Immature natural killer cell (primary cell): Measurements from ENCODE around the gene DCLK1. TPM values are rescaled to one million over a fixed set of nuclear protein-coding genes. Genes with fewer than 3 reads are reported as not detected.

Experiments used
- DNase-seq, 3 donors: peaks; one replicate each; pipeline ENCODE4 v3.0.0; 2022; ENCODE audit warnings: mixed read lengths in 1 of 3
- H3K27ac Mint-ChIP-seq, 6 donors: one replicate each; pipeline ENCODE4 v1.8.0; 2020; ENCODE audit warnings: mixed read lengths in 6 of 6, mild to moderate bottlenecking in 5 of 6, inconsistent platforms in 4 of 6, moderate library complexity in 3 of 6
- H3K27me3 Mint-ChIP-seq, 3 donors: one replicate each; pipeline ENCODE4 v1.8.0; 2020 to 2021; ENCODE audit warnings: low read depth in 3 of 3, mild to moderate bottlenecking in 3 of 3, mixed read lengths in 3 of 3, moderate library complexity in 3 of 3, inconsistent platforms in 1 of 3
- H3K36me3 Mint-ChIP-seq, 3 donors: one replicate each; pipeline ENCODE4 v1.8.0; 2020; ENCODE audit warnings: mixed read lengths in 3 of 3, inconsistent platforms in 2 of 3, mild to moderate bottlenecking in 2 of 3
- H3K4me1 Mint-ChIP-seq, 2 donors: one replicate each; pipeline ENCODE4 v1.8.0; 2020; ENCODE audit warnings: inconsistent platforms in 2 of 2, mild to moderate bottlenecking in 2 of 2, mixed read lengths in 2 of 2, moderate library complexity in 1 of 2
- H3K4me3 Mint-ChIP-seq, 5 donors: one replicate each; pipeline ENCODE4 v1.8.0; 2020; ENCODE audit warnings: mild to moderate bottlenecking in 5 of 5, mixed read lengths in 5 of 5, inconsistent platforms in 3 of 5, moderate library complexity in 3 of 5
- H3K9me3 Mint-ChIP-seq, 6 donors: one replicate each; pipeline ENCODE4 v1.8.0; 2020; ENCODE audit warnings: mild to moderate bottlenecking in 6 of 6, mixed read lengths in 6 of 6, inconsistent platforms in 4 of 6, moderate library complexity in 3 of 6
- polyA plus RNA-seq, 3 donors: library from polyadenylated mRNA; unstranded; fragments of 300-500 nt; fragmentation: Illumina TruSeq; gene quantifications; one replicate each; pipeline ENCODE4 v1.2.3, GENCODE V29; 2021

DCLK1 gene
- polyA plus RNA-seq, 3 donors from 2014 or later: not detected

- Mint-ChIP-seq H3K9me3 (peaks cover 0 to 19% (median 4%) of the 10 kb centered on the region in 6 donors), H3K4me1 (no peaks in the 10 kb centered on the region), H3K27me3 (peaks cover 0 to 1% (median 0%) of the 10 kb centered on the region in 3 donors), H3K36me3 (no peaks in the 10 kb centered on the region), H3K27ac (no peak overlapping the region), H3K4me3 (no peak overlapping the region)
- DNase-seq: no peak
Observed at GRCh38 chr13:35916146-35916545, 215.0 kb downstream of the DCLK1 start.

- Mint-ChIP-seq H3K4me3 (no peak overlapping the region), H3K27ac (no peak overlapping the region), H3K36me3 (no peaks in the 10 kb centered on the region), H3K4me1 (no peaks in the 10 kb centered on the region), H3K9me3 (peaks cover 0 to 10% (median 5%) of the 10 kb centered on the region in 6 donors), H3K27me3 (no peaks in the 10 kb centered on the region)
- no peak for DNase-seq
Observed at GRCh38 chr13:35914662-35915061, 216.5 kb downstream of the DCLK1 start.

GRCh38 chr13:35912841-35913240, 218.3 kb downstream of the DCLK1 start:
- H3K27me3 Mint-ChIP-seq: no peaks in the 10 kb centered on the region
- no peaks in the 10 kb centered on the region for H3K4me1 Mint-ChIP-seq
- H3K4me3 Mint-ChIP-seq: no peak overlapping the region
- H3K36me3 Mint-ChIP-seq: no peaks in the 10 kb centered on the region
- H3K9me3 Mint-ChIP-seq: peaks cover 0 to 17% (median 5%) of the 10 kb centered on the region in 6 donors
- no peak for DNase-seq
- H3K27ac Mint-ChIP-seq: no peak overlapping the region

GRCh38 chr13:35909837-35910540, 221.2 kb downstream of the DCLK1 start:
- no peak for DNase-seq
- H3K36me3 Mint-ChIP-seq: no peaks in the 10 kb centered on the region
- H3K4me1 Mint-ChIP-seq: no peaks in the 10 kb centered on the region
- peaks cover 0 to 3% (median 0%) of the 10 kb centered on the region in 3 donors for H3K27me3 Mint-ChIP-seq
- H3K9me3 Mint-ChIP-seq: peaks cover 0 to 17% (median 4%) of the 10 kb centered on the region in 6 donors
- H3K27ac Mint-ChIP-seq: no peak overlapping the region
- H3K4me3 Mint-ChIP-seq: no peak overlapping the region

GRCh38 chr13:35909091-35909490, 222.1 kb downstream of the DCLK1 start:
- no peaks in the 10 kb centered on the region for H3K4me1 Mint-ChIP-seq
- peaks cover 0 to 3% (median 0%) of the 10 kb centered on the region in 3 donors for H3K27me3 Mint-ChIP-seq
- DNase-seq: no peak
- no peak overlapping the region for H3K4me3 Mint-ChIP-seq
- H3K9me3 Mint-ChIP-seq: peaks cover 0 to 17% (median 4%) of the 10 kb centered on the region in 6 donors
- no peaks in the 10 kb centered on the region for H3K36me3 Mint-ChIP-seq
- H3K27ac Mint-ChIP-seq: no peak overlapping the region

GRCh38 chr13:35908226-35908625, 223.0 kb downstream of the DCLK1 start:
- H3K27ac Mint-ChIP-seq: no peak overlapping the region
- peaks cover 0 to 17% (median 5%) of the 10 kb centered on the region in 6 donors for H3K9me3 Mint-ChIP-seq
- no peak for DNase-seq
- no peaks in the 10 kb centered on the region for H3K36me3 Mint-ChIP-seq
- H3K4me3 Mint-ChIP-seq: no peak overlapping the region
- H3K27me3 Mint-ChIP-seq: peaks cover 0 to 3% (median 0%) of the 10 kb centered on the region in 3 donors
- no peaks in the 10 kb centered on the region for H3K4me1 Mint-ChIP-seq

GRCh38 chr13:35906636-35907035, 224.5 kb downstream of the DCLK1 start:
- Mint-ChIP-seq H3K4me1 (no peaks in the 10 kb centered on the region), H3K4me3 (no peak overlapping the region), H3K9me3 (peaks cover 0 to 22% (median 5%) of the 10 kb centered on the region in 6 donors), H3K36me3 (no peaks in the 10 kb centered on the region), H3K27me3 (peaks cover 0 to 3% (median 0%) of the 10 kb centered on the region in 3 donors), H3K27ac (no peak overlapping the region)
- no peak for DNase-seq

GRCh38 chr13:35903075-35903474, 228.1 kb downstream of the DCLK1 start:
- no peak for DNase-seq
- Mint-ChIP-seq H3K4me3 (no peak overlapping the region), H3K36me3 (no peaks in the 10 kb centered on the region), H3K27ac (no peak overlapping the region), H3K4me1 (no peaks in the 10 kb centered on the region), H3K9me3 (peaks cover 1 to 11% (median 4%) of the 10 kb centered on the region in 6 donors), H3K27me3 (peaks cover 0 to 3% (median 0%) of the 10 kb centered on the region in 3 donors)

GRCh38 chr13:35898041-35898440, 233.1 kb downstream of the DCLK1 start:
- H3K27ac Mint-ChIP-seq: no peak overlapping the region
- peaks cover 0 to 5% (median 2%) of the 10 kb centered on the region in 3 donors for H3K27me3 Mint-ChIP-seq
- no peaks in the 10 kb centered on the region for H3K4me1 Mint-ChIP-seq
- H3K36me3 Mint-ChIP-seq: no peaks in the 10 kb centered on the region
- H3K4me3 Mint-ChIP-seq: no peak overlapping the region
- DNase-seq: no peak
- H3K9me3 Mint-ChIP-seq: peaks cover 0 to 18% (median 2%) of the 10 kb centered on the region in 6 donors

GRCh38 chr13:35894636-35895035, 236.5 kb downstream of the DCLK1 start:
- H3K9me3 Mint-ChIP-seq: peaks cover 2 to 12% (median 3%) of the 10 kb centered on the region in 6 donors

GRCh38 chr13:35892837-35893814, 238.1 kb downstream of the DCLK1 start:
- Mint-ChIP-seq H3K27me3 (peaks cover 0 to 5% (median 3%) of the 10 kb centered on the region in 3 donors), H3K4me1 (no peaks in the 10 kb centered on the region)

More at GRCh38 chr13:35894636-35895035, 236.5 kb downstream of the DCLK1 start:
- Mint-ChIP-seq H3K4me3 (no peak overlapping the region), H3K4me1 (no peaks in the 10 kb centered on the region), H3K36me3 (no peaks in the 10 kb centered on the region), H3K27me3 (peaks cover 0 to 5% (median 3%) of the 10 kb centered on the region in 3 donors), H3K27ac (no peak overlapping the region)
- no peak for DNase-seq

GRCh38 chr13:35891507-35892441, 239.4 kb downstream of the DCLK1 start:
- no peaks in the 10 kb centered on the region for H3K36me3 Mint-ChIP-seq
- H3K4me3 Mint-ChIP-seq: no peak overlapping the region
- peaks cover 0 to 3% (median 0%) of the 10 kb centered on the region in 3 donors for H3K27me3 Mint-ChIP-seq
- peaks cover 0 to 11% (median 5%) of the 10 kb centered on the region in 6 donors for H3K9me3 Mint-ChIP-seq
- H3K4me1 Mint-ChIP-seq: no peaks in the 10 kb centered on the region
- no peak overlapping the region for H3K27ac Mint-ChIP-seq
- DNase-seq: no peak

More at GRCh38 chr13:35892837-35893814, 238.1 kb downstream of the DCLK1 start:
- H3K27ac Mint-ChIP-seq: no peak overlapping the region
- H3K4me3 Mint-ChIP-seq: no peak overlapping the region
- DNase-seq: no peak
- no peaks in the 10 kb centered on the region for H3K36me3 Mint-ChIP-seq
- H3K9me3 Mint-ChIP-seq: peaks cover 2 to 12% (median 4%) of the 10 kb centered on the region in 6 donors

- H3K27me3 Mint-ChIP-seq: peaks cover 0 to 3% (median 2%) of the 10 kb centered on the region in 3 donors
- H3K4me3 Mint-ChIP-seq: no peak overlapping the region
- H3K9me3 Mint-ChIP-seq: peaks cover 0 to 16% (median 6%) of the 10 kb centered on the region in 6 donors
- H3K27ac Mint-ChIP-seq: no peak overlapping the region
- no peaks in the 10 kb centered on the region for H3K36me3 Mint-ChIP-seq
- DNase-seq: no peak
- H3K4me1 Mint-ChIP-seq: no peaks in the 10 kb centered on the region
Observed at GRCh38 chr13:35889560-35889959, 241.6 kb downstream of the DCLK1 start.
